ENCODE data around the gene BCAM. TPM values are rescaled to one million over a fixed set of nuclear protein-coding genes. Genes with fewer than 3 reads are reported as not detected.

Gene BCAM
- total and polyA plus RNA-seq, 4 donors = 10.5 to 87.4 (median 19.1) TPM

- TF ChIP-seq EGR1 (IDR thresholded peaks at IDR 0.05; ENCODE audit: low read depth in 2 of 2) (no peak), GABPA (IDR thresholded peaks at IDR 0.05 in 1 of 2, conservative IDR thresholded peaks at IDR 0.05 in 1 of 2) (no peak), FOXA2 (IDR thresholded peaks at IDR 0.05) (no peak), NR2F2 (IDR thresholded peaks at IDR 0.05) (no peak), ZBTB33 (IDR thresholded peaks at IDR 0.05) (no peak)
Measured at GRCh38 chr19:44789943-44790483, 18.9 kb upstream of the BCAM start (continued).

GRCh38 chr19:44792281-44792680 lies 16.6 kb upstream of the BCAM start:
- Histone ChIP-seq H3K9ac (ENCODE audit: low read depth in 1 of 2, low read length in 2 of 2) (no peak overlapping the region), H3K36me3 (ENCODE audit: control insufficient read depth in 4 of 4, insufficient read depth in 3 of 4, low read depth in 1 of 4, low read length in 3 of 4) (peaks cover 0 to 26% (median 8%) of the 10 kb centered on the region in 4 donors), H3K4me1 (ENCODE audit: control insufficient read depth in 4 of 4, insufficient read depth in 4 of 4, low read length in 3 of 4) (peaks cover 5 to 11% (median 10%) of the 10 kb centered on the region in 4 donors), H3K9me3 (ENCODE audit: control insufficient read depth in 4 of 4, low read length in 3 of 4) (no peaks in the 10 kb centered on the region), H3K27ac (ENCODE audit: low read depth in 1 of 2, low read length in 2 of 2) (no peak overlapping the region), H3K27me3 (ENCODE audit: control insufficient read depth in 4 of 4, insufficient read depth in 4 of 4, low read length in 3 of 4) (no peaks in the 10 kb centered on the region), H3K4me3 (ENCODE audit: low read depth in 1 of 3, low read length in 3 of 3) (no peak overlapping the region)
- 93% methylated on average over 9 of the region's 9 CpGs for WGBS
- TF ChIP-seq HNF4A (conservative IDR thresholded peaks at IDR 0.05) (no peak), JUND (IDR thresholded peaks at IDR 0.05) (no peak), HNF4G (IDR thresholded peaks at IDR 0.05) (no peak), FOXA1 (IDR thresholded peaks at IDR 0.05) (no peak), CTCF (IDR thresholded peaks at IDR 0.05; ENCODE audit: low read depth, low read length, missing input control) (no peak), SP1 (IDR thresholded peaks at IDR 0.05) (no peak), RAD21 (IDR thresholded peaks at IDR 0.05) (no peak), EGR1 (IDR thresholded peaks at IDR 0.05; ENCODE audit: low read depth in 2 of 2) (no peak), NR2F2 (IDR thresholded peaks at IDR 0.05) (no peak), TAF1 (conservative IDR thresholded peaks at IDR 0.05) (no peak), MAX (IDR thresholded peaks at IDR 0.05) (no peak), FOXA2 (IDR thresholded peaks at IDR 0.05) (no peak), RXRA (IDR thresholded peaks at IDR 0.05) (no peak), YY1 (IDR thresholded peaks at IDR 0.05) (no peak), GABPA (IDR thresholded peaks at IDR 0.05 in 1 of 2, conservative IDR thresholded peaks at IDR 0.05 in 1 of 2) (no peak), REST (IDR thresholded peaks at IDR 0.05) (no peak), ATF3 (IDR thresholded peaks at IDR 0.05) (no peak), ZBTB33 (IDR thresholded peaks at IDR 0.05) (no peak)
- no peak for DNase-seq (ENCODE audit: low spot score)
